Heart left ventricle (tissue), 13 donors: ENCODE data around the gene CADPS2.

Experiments
- POLR2A ChIP-seq, 2 donors: fragments of 450-650 bp; IDR thresholded peaks; one replicate each; pipeline ENCODE4 v1.6.1; 2017; ENCODE audit warnings: antibody characterized with exemption in 2 of 2, mild to moderate bottlenecking in 2 of 2, moderate library complexity in 2 of 2
- TF ChIP-seq, protein P1 (sequence below), 12 donors: fragments of 200-600 bp; sonication (generic) in 4 of 12; IDR thresholded peaks; one replicate each; pipeline versions ENCODE4 v1.5.0 to v1.8.0; 2018 to 2022; ENCODE audit warnings: antibody characterized with exemption in 12 of 12, mild to moderate bottlenecking in 5 of 12
- donor health status: ischemic (EF 13 %, LVEDD 7.1; RV severe dilation, severe dysfunction).
- donor health status: DM: no; HTN: yes; CAD: no.
- donor health status: DM: no; HTN: no; CAD: no.
- donor health status: ischemic (EF 25% LVEDD 6.9; RV normal size, moderate dysfunction).
- donor health status: ischemic (EF 25% LVEDD 5.7; RV mildly dilated, moderate dysfunction).
- donor health status: ischemic (EF 35%, LVEDD 5.7; RV mildly dilated, moderate dysfunction).
- donor health status: nonischemic (EF 11% LVEDD 7.7; RV severe dilation, severe dysfunction).
- donor health status: DM: yes; HTN: yes; CAD: no.
- donor health status: PGD.
- donor health status: ischemic (EF 29% LVEDD 5.4; RV normal size, mild dysfunction).
- donor health status: nonischemic (EF 23%, LVEDD 6.1; RV moderate dilation, normal function).

DNA sequence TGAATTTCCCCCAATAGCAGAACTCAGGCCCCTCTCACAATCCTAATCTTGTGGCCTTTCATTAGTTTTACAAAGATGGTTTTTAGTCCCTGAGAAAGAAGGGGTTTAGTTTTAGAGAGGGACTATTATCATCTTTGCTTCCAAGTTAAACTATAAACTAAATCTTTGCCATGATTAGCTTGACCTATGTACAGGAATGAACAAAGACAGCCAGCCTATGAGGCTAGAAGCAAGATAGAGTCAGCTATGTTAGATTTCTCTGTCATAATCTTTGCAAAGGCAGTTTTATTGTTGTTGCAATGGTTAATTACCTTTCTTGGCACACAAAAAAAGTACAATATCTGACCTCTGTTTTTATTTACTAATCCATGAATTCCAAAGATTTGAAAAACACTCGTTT lies 206.4 kb downstream of the CADPS2 start:
- no peak for TF ChIP-seq POLR2A (IDR thresholded peaks at IDR 0.05)
- TF ChIP-seq, protein P1, sequence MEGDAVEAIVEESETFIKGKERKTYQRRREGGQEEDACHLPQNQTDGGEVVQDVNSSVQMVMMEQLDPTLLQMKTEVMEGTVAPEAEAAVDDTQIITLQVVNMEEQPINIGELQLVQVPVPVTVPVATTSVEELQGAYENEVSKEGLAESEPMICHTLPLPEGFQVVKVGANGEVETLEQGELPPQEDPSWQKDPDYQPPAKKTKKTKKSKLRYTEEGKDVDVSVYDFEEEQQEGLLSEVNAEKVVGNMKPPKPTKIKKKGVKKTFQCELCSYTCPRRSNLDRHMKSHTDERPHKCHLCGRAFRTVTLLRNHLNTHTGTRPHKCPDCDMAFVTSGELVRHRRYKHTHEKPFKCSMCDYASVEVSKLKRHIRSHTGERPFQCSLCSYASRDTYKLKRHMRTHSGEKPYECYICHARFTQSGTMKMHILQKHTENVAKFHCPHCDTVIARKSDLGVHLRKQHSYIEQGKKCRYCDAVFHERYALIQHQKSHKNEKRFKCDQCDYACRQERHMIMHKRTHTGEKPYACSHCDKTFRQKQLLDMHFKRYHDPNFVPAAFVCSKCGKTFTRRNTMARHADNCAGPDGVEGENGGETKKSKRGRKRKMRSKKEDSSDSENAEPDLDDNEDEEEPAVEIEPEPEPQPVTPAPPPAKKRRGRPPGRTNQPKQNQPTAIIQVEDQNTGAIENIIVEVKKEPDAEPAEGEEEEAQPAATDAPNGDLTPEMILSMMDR (IDR thresholded peaks at IDR 0.05) = no peak
